Epithelial cell of esophagus (primary cell): ENCODE measurements around the gene POU2F1.

ENCODE experiments used
- DNase-seq: peaks from one replicate; pipeline ENCODE4 v3.0.0; 2010; ENCODE audit warnings: low read depth
- H3K4me3 ChIP-seq: 2 replicates; pipeline ENCODE4 v1.5.1; 2011; ENCODE audit warnings: mild to moderate bottlenecking, low read length, control low read depth
- CTCF ChIP-seq: IDR thresholded peaks from 2 replicates; pipeline ENCODE4 v1.5.1; 2011; ENCODE audit warnings: low read depth, mild to moderate bottlenecking, low read length, control low read depth, inconsistent platforms; ENCODE audit not compliant: insufficient read depth; ENCODE audit errors: missing control alignments

Gene POU2F1

GRCh38 chr1:167473761-167474160, 253.1 kb downstream of the POU2F1 start:
- DNase-seq: no peak
- no peak overlapping the region for H3K4me3 ChIP-seq

GRCh38 chr1:167474191-167474641, 253.5 kb downstream of the POU2F1 start:
- no peak overlapping the region for H3K4me3 ChIP-seq
- TF ChIP-seq CTCF: no peak
- DNase-seq: no peak

More at GRCh38 chr1:167473761-167474160, 253.1 kb downstream of the POU2F1 start:
- TF ChIP-seq CTCF: no peak

- no peak for DNase-seq
- no peak for TF ChIP-seq CTCF
- H3K4me3 ChIP-seq: no peak overlapping the region
These were observed 255.4 kb downstream of the POU2F1 start for GRCh38 chr1:167476061-167476460.
